ENCODE measurements around the gene TSPO2. TPM values are rescaled to one million over a fixed set of nuclear protein-coding genes. Genes with fewer than 3 reads are reported as not detected.

TSPO2 gene
- total RNA-seq, 2 experiments from 2014 or later = not detected

DNA sequence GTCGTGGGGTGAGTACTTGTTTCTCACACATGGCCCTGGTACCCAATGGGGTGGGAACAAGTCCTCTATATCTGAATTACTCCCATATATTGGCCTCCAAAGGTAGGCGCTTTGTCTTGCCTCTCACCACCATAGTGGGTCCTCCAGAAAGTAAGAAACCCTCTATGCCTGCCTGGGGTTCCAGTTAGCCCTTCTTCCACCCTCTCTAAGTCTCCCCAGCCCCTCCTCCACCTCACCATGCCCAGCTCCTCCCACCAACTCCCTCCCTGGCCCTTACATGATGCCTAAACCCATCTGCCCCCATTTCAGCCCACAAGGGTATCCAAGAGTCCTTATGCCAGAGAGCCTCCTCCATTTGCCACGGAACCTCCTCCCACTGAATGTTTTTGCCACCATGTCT lies 884 bp downstream of the TSPO2 start:
- intact Hi-C loops (cut with micrococcal nuclease) = no loop called here
- no peak overlapping the region for H3K27ac Mint-ChIP-seq
- H3K4me3 Mint-ChIP-seq = no peak overlapping the region
- peaks cover 1% of the 10 kb centered on the region for H3K36me3 Mint-ChIP-seq (ENCODE audit: low read depth)
- CTCF ChIA-PET = no interaction called here
- H3K4me1 Mint-ChIP-seq (ENCODE audit: low read depth) = peaks cover 3% of the 10 kb centered on the region
- H3K27me3 Mint-ChIP-seq (ENCODE audit: low read depth) = no peaks in the 10 kb centered on the region
- DNase-seq = no peak
- H3K9me3 Mint-ChIP-seq = no peaks in the 10 kb centered on the region

- H3K9me3 Mint-ChIP-seq = no peaks in the 10 kb centered on the region
- no peak for DNase-seq
- H3K4me3 Mint-ChIP-seq = no peak overlapping the region
- H3K27ac Mint-ChIP-seq = no peak overlapping the region
- peaks cover 1% of the 10 kb centered on the region for H3K4me1 Mint-ChIP-seq (ENCODE audit: low read depth)
- peaks cover 1% of the 10 kb centered on the region for H3K36me3 Mint-ChIP-seq (ENCODE audit: low read depth)
- intact Hi-C loops (cut with micrococcal nuclease) = no loop called here
- H3K27me3 Mint-ChIP-seq (ENCODE audit: low read depth) = no peaks in the 10 kb centered on the region
- CTCF ChIA-PET = interaction anchor here (0.9 to 1.2 kb wide), 3 partner anchors 8 to 18 kb away, joined by 4 to 6 read pairs (median 4); no protein-coding TSS in a partner anchor
Measured at GRCh38 chr6:41045664-41046063, 3.4 kb downstream of the TSPO2 start.

- Mint-ChIP-seq H3K36me3 (ENCODE audit: low read depth) (peaks cover 1% of the 10 kb centered on the region), H3K4me1 (ENCODE audit: low read depth) (no peaks in the 10 kb centered on the region), H3K27me3 (ENCODE audit: low read depth) (no peaks in the 10 kb centered on the region), H3K4me3 (no peak overlapping the region), H3K9me3 (no peaks in the 10 kb centered on the region), H3K27ac (no peak overlapping the region)
- DNase-seq = no peak
- intact Hi-C loops (cut with micrococcal nuclease) = no loop called here
- CTCF ChIA-PET = interaction anchor here (0.9 to 1.2 kb wide), 2 partner anchors 9 to 18 kb away, joined by 4 to 6 read pairs; no protein-coding TSS in a partner anchor
Measured at GRCh38 chr6:41046084-41046483, 3.8 kb downstream of the TSPO2 start.

DNA sequence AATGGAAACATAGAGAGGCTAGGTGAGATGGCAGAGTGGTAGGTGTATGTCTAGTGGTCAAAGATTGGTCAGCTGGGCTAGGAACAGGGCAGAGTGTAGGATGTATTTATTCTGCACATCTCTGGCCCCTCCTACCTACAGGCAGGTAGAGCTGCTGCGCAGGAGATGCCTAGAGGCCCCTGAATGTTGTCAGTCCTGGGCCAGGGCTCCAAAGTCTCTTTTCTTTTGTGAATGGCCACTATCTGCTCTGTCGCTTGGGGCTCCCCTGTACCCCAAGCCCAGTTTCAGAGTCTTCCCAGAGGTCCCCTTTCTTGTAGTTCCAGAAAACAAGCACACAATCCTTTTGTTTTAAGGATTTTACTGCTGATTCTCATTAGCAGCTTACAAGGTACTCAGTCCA lies 5.0 kb downstream of the TSPO2 start:
- H3K27ac Mint-ChIP-seq = no peak overlapping the region
- no peaks in the 10 kb centered on the region for H3K27me3 Mint-ChIP-seq (ENCODE audit: low read depth)
- H3K4me1 Mint-ChIP-seq (ENCODE audit: low read depth) = peaks cover 9% of the 10 kb centered on the region
- H3K4me3 Mint-ChIP-seq = no peak overlapping the region
- intact Hi-C loops (cut with micrococcal nuclease) = no loop called here
- peaks cover 3% of the 10 kb centered on the region for H3K36me3 Mint-ChIP-seq (ENCODE audit: low read depth)
- H3K9me3 Mint-ChIP-seq = no peaks in the 10 kb centered on the region
- DNase-seq = no peak
- CTCF ChIA-PET = no interaction called here

DNA sequence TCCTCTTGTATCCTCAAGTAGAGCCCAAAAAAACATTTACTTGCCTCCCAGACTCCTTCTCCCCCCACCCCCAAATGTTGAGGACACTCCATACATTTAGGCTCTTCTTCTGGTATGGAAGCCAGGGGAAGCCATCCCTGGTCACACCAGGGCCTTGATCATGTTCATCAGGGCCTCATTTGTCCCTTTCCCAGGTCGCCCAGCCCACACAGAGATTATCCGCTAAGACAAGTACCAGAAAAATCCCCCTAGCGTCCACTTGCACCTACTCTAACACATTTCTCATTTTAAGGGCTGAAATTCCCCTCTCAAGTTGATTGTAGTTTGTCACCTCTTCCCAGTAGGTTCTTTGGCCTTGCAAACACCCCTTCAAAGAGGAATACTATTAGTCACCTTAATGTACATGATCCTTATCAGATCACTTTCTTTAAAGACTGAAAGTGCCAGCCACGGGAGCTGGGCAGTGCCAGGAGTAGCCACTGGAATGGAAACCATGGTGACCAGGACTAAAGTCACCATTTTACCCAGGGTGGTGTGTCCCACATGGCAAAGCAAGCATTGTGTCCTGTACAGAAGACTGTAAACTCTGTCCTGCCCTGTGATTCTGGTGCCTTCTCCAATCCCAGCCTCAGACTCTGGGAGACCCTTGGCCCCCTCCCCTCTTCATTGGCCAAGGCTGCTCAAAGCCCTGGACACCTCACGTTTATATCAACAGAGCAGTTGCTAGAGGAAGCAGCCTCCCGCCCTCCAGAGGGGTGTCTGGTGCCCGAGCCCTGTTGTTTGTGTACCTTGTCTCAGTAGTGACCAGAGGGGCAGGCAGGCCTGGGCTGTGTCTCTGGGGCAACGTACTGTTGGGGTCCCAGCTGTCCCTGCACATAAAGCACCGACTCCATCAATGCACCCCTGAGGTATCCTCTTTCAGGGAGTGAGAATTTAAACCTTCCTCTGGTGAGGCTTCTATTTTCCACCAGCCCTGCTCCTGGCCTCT lies 5.8 kb downstream of the TSPO2 start:
- no peak for DNase-seq
- intact Hi-C loops (cut with micrococcal nuclease) = no loop called here
- no peak overlapping the region for H3K27ac Mint-ChIP-seq
- H3K9me3 Mint-ChIP-seq = no peaks in the 10 kb centered on the region
- peaks cover 3% of the 10 kb centered on the region for H3K36me3 Mint-ChIP-seq (ENCODE audit: low read depth)
- CTCF ChIA-PET = interaction anchor here (2.0 kb wide), 1 partner anchor 9 kb away, joined by 11 read pairs; the partner anchor contains the start of gene UNC5CL
- H3K4me1 Mint-ChIP-seq (ENCODE audit: low read depth) = peaks cover 14% of the 10 kb centered on the region
- H3K27me3 Mint-ChIP-seq (ENCODE audit: low read depth) = no peaks in the 10 kb centered on the region
- H3K4me3 Mint-ChIP-seq = no peak overlapping the region

- Mint-ChIP-seq H3K4me3 (no peak overlapping the region), H3K36me3 (ENCODE audit: low read depth) (peaks cover 3% of the 10 kb centered on the region), H3K9me3 (no peaks in the 10 kb centered on the region), H3K27me3 (ENCODE audit: low read depth) (no peaks in the 10 kb centered on the region), H3K27ac (no peak overlapping the region), H3K4me1 (ENCODE audit: low read depth) (peaks cover 16% of the 10 kb centered on the region)
- DNase-seq = no peak
- CTCF ChIA-PET = interaction anchor here (2.0 kb wide), 1 partner anchor 10 kb away, joined by 11 read pairs; the partner anchor contains the start of gene UNC5CL
- intact Hi-C loops (cut with micrococcal nuclease) = no loop called here
Measured at GRCh38 chr6:41049521-41049920, 7.3 kb downstream of the TSPO2 start.

DNA sequence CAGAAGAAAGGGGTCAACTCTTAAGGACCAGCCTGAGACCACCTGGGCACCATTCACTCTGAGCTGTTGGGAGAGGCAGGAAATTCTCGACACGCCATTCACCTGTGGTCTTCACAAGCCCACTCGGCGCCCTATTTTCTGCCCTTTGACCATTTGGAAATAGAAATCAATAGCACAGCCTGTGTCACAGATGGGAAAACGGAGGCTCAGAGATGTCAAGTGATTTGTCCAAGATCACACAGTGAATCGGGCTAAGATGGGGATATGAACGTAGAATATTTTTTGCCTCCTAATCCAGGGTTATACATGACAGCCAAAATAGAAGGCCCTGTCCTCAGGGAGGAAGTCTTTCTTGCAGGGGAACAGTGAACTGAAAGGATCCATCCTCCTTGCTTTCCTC lies 7.7 kb downstream of the TSPO2 start:
- DNase-seq = no peak
- H3K27me3 Mint-ChIP-seq (ENCODE audit: low read depth) = no peaks in the 10 kb centered on the region
- peaks cover 3% of the 10 kb centered on the region for H3K36me3 Mint-ChIP-seq (ENCODE audit: low read depth)
- no peak overlapping the region for H3K4me3 Mint-ChIP-seq
- CTCF ChIA-PET = interaction anchor here (2.0 kb wide), 1 partner anchor 11 kb away, joined by 11 read pairs; the partner anchor contains the start of gene UNC5CL
- intact Hi-C loops (cut with micrococcal nuclease) = no loop called here
- H3K9me3 Mint-ChIP-seq = no peaks in the 10 kb centered on the region
- no peak overlapping the region for H3K27ac Mint-ChIP-seq
- H3K4me1 Mint-ChIP-seq (ENCODE audit: low read depth) = peaks cover 16% of the 10 kb centered on the region

DNA sequence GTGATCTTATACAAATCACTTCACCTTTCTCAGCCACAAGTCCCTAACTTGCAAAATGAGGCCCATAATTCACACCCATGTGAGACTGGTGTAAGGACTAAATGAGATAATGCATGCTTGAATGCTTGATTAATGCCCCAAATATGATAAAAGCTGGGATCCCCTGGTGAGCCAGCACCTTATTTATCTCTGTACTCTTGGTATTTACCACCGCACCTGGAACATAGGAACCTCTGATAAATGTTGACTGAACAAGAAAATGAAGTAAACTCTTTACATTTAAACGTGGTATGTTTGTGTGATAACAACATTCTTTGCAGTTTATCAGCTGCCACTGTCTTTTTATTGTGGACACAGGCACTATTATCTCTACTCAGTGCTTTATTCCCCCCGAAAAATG lies 8.3 kb downstream of the TSPO2 start:
- Mint-ChIP-seq H3K9me3 (no peaks in the 10 kb centered on the region), H3K27ac (no peak overlapping the region), H3K27me3 (ENCODE audit: low read depth) (no peaks in the 10 kb centered on the region), H3K4me1 (ENCODE audit: low read depth) (peaks cover 16% of the 10 kb centered on the region), H3K4me3 (no peak overlapping the region), H3K36me3 (ENCODE audit: low read depth) (peaks cover 4% of the 10 kb centered on the region)
- CTCF ChIA-PET = interaction anchor here (2.4 kb wide), 1 partner anchor 23 kb away, joined by 8 read pairs; no protein-coding TSS in a partner anchor
- no peak for DNase-seq
- intact Hi-C loops (cut with micrococcal nuclease) = no loop called here

- Mint-ChIP-seq H3K27me3 (ENCODE audit: low read depth) (no peaks in the 10 kb centered on the region), H3K36me3 (ENCODE audit: low read depth) (peaks cover 7% of the 10 kb centered on the region), H3K9me3 (no peaks in the 10 kb centered on the region), H3K4me3 (no peak overlapping the region), H3K27ac (no peak overlapping the region), H3K4me1 (ENCODE audit: low read depth) (peaks cover 16% of the 10 kb centered on the region)
- intact Hi-C loops (cut with micrococcal nuclease) = no loop called here
- CTCF ChIA-PET = interaction anchor here (2.4 kb wide), 2 partner anchors 16 to 24 kb away, joined by 8 to 10 read pairs; no protein-coding TSS in a partner anchor
- DNase-seq = no peak
Measured at GRCh38 chr6:41051873-41052272, 9.6 kb downstream of the TSPO2 start.

GRCh38 chr6:41053041-41053440 lies 10.8 kb downstream of the TSPO2 start, which contains the start of gene APOBEC2:
Gene APOBEC2 (plus strand): TSS chr6:41053202. CDS start chr6:41053348, 146 bp downstream.
- H3K4me3 Mint-ChIP-seq = no peak within 1 kb of the TSS

DNA sequence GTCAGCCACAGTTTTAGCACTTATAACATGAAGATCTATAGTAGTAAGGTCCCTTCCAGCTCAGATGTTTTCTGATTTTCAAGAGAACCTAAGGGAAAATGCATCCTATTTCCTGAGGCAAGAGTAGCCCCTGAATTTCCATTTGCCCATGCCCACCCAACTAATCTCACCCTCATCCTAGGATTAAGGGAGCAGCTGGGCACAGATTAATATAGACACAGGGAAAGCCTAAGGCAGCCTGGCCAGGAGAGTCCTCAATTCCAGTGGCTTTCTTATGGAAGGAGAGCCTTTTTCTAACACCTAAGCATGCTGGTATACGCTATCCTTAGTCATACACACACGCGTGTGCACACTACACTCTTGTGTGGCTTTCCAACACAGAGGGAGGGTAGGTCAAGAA lies 12.2 kb downstream of the TSPO2 start:
- CTCF ChIA-PET = interaction anchor here (1.7 to 3.0 kb wide), 3 partner anchors 15 to 128 kb away, joined by 5 to 17 read pairs (median 12); partner anchors contain the start of gene UNC5CL
- H3K4me3 Mint-ChIP-seq = no peak overlapping the region
- H3K36me3 Mint-ChIP-seq (ENCODE audit: low read depth) = peaks cover 7% of the 10 kb centered on the region
- no peak overlapping the region for H3K27ac Mint-ChIP-seq
- intact Hi-C loops (cut with micrococcal nuclease) = no loop called here
- no peak for DNase-seq
- H3K4me1 Mint-ChIP-seq (ENCODE audit: low read depth) = peaks cover 16% of the 10 kb centered on the region
- no peaks in the 10 kb centered on the region for H3K27me3 Mint-ChIP-seq (ENCODE audit: low read depth)
- H3K9me3 Mint-ChIP-seq = no peaks in the 10 kb centered on the region

More at GRCh38 chr6:41053041-41053440, 10.8 kb downstream of the TSPO2 start, which contains the start of gene APOBEC2:
- H3K4me1 Mint-ChIP-seq (ENCODE audit: low read depth) = peaks cover 16% of the 10 kb centered on the region
- no peaks in the 10 kb centered on the region for H3K27me3 Mint-ChIP-seq (ENCODE audit: low read depth)
- no peak for DNase-seq
- peaks cover 7% of the 10 kb centered on the region for H3K36me3 Mint-ChIP-seq (ENCODE audit: low read depth)
- no peaks in the 10 kb centered on the region for H3K9me3 Mint-ChIP-seq
- no peak within 1 kb of the TSS for H3K27ac Mint-ChIP-seq
- CTCF ChIA-PET = interaction anchor here (0.8 to 3.0 kb wide), 6 partner anchors 13 to 129 kb away, joined by 3 to 17 read pairs (median 9); partner anchors contain the start of gene UNC5CL
- intact Hi-C loops (cut with micrococcal nuclease) = no loop called here

GRCh38 chr6:41055149-41055548 lies 12.9 kb downstream of the TSPO2 start:
- peaks cover 10% of the 10 kb centered on the region for H3K36me3 Mint-ChIP-seq (ENCODE audit: low read depth)
- no peak overlapping the region for H3K27ac Mint-ChIP-seq
- CTCF ChIA-PET = interaction anchor here (2.5 to 3.0 kb wide), 3 partner anchors 13 to 26 kb away, joined by 12 to 17 read pairs (median 12); partner anchors contain the start of gene UNC5CL
- DNase-seq = no peak
- H3K9me3 Mint-ChIP-seq = no peaks in the 10 kb centered on the region
- no peaks in the 10 kb centered on the region for H3K27me3 Mint-ChIP-seq (ENCODE audit: low read depth)
- no peak overlapping the region for H3K4me3 Mint-ChIP-seq
- H3K4me1 Mint-ChIP-seq (ENCODE audit: low read depth) = peaks cover 16% of the 10 kb centered on the region
- intact Hi-C loops (cut with micrococcal nuclease) = no loop called here
